HEK293T (cell line): ENCODE results near the gene SPTLC3.

Experiments used
- ARNT ChIP-seq: fragments of 450-650 bp; IDR thresholded peaks from 2 replicates; pipeline ENCODE4 v1.6.1; 2017; ENCODE audit warnings: mild to moderate bottlenecking
- FOXA1 ChIP-seq: fragments of 450-650 bp; IDR thresholded peaks from 2 replicates; pipeline ENCODE4 v1.6.1; 2016; ENCODE audit warnings: mild to moderate bottlenecking
- SP1 ChIP-seq: fragments of 450-650 bp; IDR thresholded peaks from 2 replicates; pipeline ENCODE4 v1.6.1; 2017

DNA sequence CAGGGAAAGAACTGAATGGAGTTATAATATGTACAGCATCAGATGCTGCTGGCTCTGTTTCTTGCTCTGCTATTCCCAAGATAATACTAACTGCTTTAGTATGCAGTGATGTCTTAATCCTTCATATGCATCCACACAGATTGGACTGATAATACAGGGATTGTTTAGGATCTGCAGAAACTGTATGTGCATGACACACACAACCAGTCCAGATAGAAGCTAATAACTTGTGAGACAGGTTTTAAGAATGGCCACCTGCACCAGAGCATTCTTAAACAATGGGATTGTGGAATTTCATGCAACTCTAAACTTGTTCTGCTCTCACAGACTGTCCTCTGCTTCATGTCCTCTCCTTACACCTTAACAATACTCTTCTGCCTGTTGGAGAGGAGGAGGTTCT lies 90.9 kb downstream of the SPTLC3 start:
- no peak for TF ChIP-seq FOXA1
- TF ChIP-seq SP1, result no peak
- TF ChIP-seq ARNT, result no peak
